Right ventricle myocardium superior (tissue), 1 donor: ENCODE results near the gene TFF1. TPM values are rescaled to one million over a fixed set of nuclear protein-coding genes. Genes with fewer than 3 reads are reported as not detected.
"Not testable (repeated sequence)": the region's sequence is repeated elsewhere in the genome, so short reads cannot be mapped to it uniquely, and the experiment has no call there.

ENCODE experiments used
- ATAC-seq: fragments of 200-7000 bp; cut with Tn5 transposase; one replicate; pipeline ENCODE4 v1.9.1; 2020; ENCODE audit warnings: mild to moderate bottlenecking; ENCODE audit not compliant: poor library complexity
- DNase-seq: peaks from one replicate; pipeline ENCODE4 v3.0.0-alpha.2; 2020
- intact Hi-C: fragments of 100-400 bp; cut with DNase I; formaldehyde crosslinking; loops from one replicate; pipeline ENCODE4 v1.11.2; 2022
- long read RNA-seq: library from polyadenylated mRNA; unstranded; transcript quantifications from one replicate; pipeline ENCODE4 v2.0.0, GENCODE V29; 2021
- total RNA-seq: library from RNA; stranded (reverse); fragmentation: NEBNext Ultra II Directional; extraction: Animal tissue kit (Norgen Biotek cat#: 25700); gene quantifications from one replicate; pipeline ENCODE4 v1.2.1, GENCODE V29; 2021
- donor health status: DM: no; HTN: yes; CAD: no; lungs with severe emphysema.

Gene TFF1
- not detected for total RNA-seq
- long read RNA-seq, result 0 reads

DNA sequence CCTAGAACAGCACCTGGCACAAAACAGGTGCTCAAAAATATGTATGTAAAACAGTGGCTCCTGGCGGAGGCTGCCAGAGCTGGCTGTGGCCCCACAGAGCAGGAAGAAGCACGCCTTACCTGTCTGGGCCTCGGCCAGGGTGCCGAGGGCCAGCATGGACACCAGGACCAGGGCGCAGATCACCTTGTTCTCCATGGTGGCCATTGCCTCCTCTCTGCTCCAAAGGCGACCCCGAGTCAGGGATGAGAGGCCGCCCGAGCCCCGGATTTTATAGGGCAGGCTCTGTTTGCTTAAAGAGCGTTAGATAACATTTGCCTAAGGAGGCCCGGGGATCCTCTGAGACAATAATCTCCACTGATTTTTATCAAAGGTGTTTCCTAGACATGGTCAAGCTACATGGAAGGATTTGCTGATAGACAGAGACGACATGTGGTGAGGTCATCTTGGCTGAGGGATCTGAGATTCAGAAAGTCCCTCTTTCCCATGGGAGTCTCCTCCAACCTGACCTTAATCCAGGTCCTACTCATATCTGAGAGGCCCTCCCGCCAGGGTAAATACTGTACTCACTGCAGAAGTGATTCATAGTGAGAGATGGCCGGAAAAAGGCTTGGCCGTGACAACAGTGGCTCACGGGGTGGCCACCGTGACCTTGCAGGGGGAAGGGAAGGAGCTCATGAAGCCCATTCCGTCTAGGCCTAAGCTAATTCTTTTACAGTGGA, at the start of gene TFF1:
TFF1 (minus strand) TSS at position 244 of the 719 bp plus-strand sequence; CDS start at position 204, 40 bp downstream.
- ATAC-seq (no peak), DNase-seq (no peak)
- intact Hi-C loops, result no loop called here

DNA sequence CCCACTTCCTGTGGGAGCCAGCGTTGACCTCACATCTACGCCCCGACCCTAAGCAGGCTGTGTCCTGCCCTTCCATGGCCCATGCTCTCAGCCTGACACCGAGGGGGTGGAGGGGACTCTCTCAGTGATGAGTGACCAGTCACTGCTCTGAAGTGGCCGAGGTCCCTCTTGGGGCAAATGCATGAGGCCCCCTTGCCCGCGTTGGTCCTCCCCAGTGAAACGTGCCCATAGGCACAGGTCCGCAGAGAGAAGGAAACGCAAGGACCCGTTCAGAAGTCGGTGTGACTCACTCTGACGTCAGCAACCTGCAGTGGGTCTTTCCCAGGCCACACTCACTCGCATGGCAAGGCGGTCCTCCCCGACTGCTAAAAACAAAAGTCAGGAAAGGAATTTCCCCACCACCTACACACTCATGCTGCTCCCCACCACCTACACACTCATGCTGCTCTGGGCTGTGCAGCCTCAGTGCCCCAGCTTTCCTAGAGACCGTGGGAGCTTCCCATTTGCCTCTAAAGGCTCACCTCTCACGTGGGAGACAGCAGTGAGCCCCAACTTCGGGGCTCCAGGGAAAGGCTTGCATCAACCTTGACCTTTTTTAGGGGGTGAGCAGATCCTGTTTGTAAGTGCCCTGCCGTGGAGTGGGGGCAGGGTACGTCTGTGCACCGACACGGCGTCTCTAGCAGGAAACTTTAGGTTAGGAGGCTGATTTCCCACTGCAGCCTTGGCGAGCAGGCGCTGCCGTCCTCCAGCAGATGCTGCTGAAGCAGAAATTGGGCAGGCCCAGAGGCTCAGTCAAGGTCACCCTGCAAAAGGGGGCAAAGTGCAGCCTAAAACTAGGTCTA, 48.8 kb upstream of the TFF1 start:
- ATAC-seq (no peak), DNase-seq (no peak)
- intact Hi-C loops, result no loop called here

DNA sequence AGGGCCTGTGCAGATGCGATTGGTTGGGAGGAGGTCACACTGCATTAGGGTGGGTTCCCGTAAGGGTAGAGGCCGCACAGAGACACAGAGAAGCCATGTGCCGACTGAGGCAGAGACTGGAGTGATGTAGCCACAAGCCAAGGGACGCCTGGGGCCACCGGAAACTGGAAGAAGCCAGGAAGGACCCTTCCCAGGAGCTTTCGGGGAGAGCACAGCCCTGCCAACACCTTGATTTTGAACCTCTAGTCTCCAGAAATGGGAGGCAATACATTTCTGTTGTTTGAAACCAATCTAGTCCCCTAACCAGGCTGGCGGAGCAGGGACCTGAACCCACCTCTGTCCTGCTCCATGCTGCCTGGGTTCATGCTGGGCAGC, 48.2 kb upstream of the TFF1 start:
- ATAC-seq, result no peak

DNA sequence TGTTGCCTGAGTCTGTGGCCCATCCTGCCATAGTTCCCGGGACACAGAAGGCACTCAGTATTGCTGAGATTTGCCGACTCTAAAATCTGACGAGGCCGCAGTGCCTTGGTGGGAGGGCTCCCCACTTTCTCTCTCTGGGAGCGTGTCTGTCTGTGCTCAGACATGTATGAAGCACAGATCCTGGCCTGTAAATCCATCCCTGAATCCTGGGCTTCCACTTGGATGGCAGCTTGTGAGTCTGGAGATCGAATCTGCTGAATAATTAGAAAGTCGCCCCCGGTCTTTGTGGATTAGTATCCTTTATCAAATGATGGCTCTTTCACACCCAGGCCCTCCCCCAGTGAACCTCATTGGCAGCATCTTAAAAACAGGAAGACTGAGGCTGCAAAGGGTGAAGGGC, 47.7 kb upstream of the TFF1 start:
- intact Hi-C loops, result no loop called here
- no peak for DNase-seq
- no peak for ATAC-seq

More for the DNA sequence above, 48.2 kb upstream of the TFF1 start:
- intact Hi-C loops, result no loop called here
- no peak for DNase-seq

DNA sequence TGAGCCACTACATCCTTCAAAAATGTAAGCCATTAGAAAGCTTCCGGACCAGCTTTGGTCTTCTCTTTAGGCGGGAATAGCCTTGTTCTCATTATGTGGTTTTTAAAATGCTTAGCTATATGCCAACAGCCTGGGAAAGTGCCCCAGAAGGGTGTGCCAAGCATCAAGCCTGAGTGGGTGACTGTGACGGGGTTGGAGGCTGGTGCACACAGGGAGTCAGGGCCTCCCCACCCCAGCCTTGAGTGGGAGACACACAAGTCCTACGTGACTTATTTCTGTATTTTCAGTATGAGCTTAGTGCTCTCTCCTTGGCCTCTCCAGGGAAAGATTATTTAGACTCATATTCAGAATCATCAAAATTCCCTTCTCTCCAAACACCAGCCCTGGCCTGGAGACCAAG, 47.2 kb upstream of the TFF1 start:
- intact Hi-C loops, result no loop called here
- no peak for ATAC-seq
- DNase-seq, result no peak

DNA sequence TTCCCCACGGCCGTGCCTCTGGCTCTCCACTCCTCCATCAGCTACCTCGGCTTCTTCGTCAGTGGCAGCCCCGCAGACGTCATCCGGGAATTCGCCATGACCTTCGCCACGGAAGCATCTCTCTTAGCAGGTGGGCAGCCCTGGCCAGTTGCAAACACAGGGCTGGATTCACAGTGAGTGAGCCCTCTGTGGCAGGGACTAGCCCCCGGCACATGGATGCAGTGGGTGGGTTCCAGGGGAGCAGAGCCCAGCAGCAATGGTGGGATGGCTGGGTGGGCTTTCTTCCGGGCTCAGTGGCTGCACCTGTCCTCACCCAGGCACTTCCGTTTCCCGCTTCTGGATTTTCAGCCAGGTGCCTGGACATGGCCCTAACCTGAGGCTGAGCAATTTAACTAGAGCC, 46.8 kb upstream of the TFF1 start:
- ATAC-seq (no peak), DNase-seq (no peak)
- intact Hi-C loops, result no loop called here

DNA sequence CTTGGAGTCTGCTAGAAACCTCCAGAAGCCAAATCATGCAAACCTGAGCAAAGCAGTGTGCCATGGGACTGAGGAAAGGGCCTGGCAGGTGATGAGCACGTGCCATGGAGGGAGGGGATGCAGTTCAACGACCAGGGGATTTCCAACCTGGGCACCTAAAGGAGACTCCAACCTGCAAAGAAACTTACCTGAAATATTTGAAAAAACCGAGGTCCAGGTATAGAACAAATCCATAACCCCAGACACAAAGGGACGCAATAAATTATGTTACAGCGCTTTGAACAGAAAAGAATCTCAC, 46.2 kb upstream of the TFF1 start:
- intact Hi-C loops, result no loop called here
- ATAC-seq (no peak), DNase-seq (no peak)

DNA sequence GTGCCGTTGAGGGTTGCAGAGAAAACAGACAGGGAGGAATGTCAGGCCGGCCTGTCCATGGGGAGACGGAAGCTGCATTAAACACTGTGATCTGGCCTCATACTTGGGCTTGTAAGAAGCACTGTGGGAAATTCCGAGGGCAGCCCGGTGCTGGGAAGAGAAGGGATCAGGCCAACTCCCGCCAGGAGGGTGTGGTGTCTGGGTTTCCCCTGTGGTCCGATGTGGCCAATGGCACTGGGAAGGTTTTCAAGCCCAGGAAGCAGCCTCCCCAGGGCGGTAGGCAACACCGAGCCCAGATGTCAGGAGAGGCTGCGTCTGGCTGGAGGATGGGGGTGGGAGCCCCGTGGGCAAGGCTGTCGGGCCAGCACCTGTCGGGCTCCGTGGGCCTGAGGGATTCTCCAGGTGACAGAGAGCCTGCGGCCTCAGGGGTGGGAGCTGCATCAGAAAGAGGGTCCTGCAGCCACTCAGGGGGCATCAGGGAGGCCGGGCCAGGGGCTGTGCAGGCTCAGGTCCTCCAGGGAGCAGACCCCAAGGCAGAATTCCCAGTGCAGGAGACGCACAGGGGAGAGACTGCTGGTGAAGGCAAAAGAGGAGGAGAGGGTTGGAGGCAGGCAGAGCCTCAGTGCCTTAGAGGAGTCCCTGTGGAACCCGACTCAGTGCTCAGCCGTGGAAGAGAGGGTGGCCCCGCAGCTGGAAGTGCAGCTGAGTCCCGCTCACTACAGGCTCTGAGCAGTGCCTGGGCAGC, 45.7 kb upstream of the TFF1 start:
- DNase-seq (no peak), ATAC-seq (no peak)
- intact Hi-C loops, result no loop called here

DNA sequence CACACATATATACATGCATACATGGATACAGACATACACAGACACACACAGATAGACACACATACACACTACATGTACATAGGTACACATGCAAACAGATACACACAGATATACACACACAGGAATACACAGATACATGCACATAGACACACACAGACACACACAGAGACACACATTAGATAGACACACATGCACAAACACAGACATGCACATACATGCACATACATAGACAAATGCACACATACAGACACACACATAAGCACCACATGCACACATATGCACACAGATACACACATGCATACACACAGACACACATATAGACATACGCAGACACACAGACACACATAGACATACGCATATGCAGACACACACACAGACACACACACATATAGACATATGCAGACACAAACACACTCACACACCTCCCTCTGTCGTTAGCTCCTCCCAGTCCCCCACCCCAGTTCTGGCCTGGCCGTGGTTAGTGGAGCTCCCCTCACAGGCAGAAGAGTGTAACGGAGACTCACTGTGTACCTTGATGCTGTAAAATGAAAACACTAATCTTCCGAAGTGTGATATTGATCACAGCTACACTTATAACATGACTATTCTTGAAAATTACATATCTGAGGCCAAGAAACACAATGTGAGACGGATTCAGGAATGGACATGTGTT, 45.0 kb upstream of the TFF1 start:
- intact Hi-C loops, result no loop called here
- DNase-seq (no peak), ATAC-seq (no peak)

DNA sequence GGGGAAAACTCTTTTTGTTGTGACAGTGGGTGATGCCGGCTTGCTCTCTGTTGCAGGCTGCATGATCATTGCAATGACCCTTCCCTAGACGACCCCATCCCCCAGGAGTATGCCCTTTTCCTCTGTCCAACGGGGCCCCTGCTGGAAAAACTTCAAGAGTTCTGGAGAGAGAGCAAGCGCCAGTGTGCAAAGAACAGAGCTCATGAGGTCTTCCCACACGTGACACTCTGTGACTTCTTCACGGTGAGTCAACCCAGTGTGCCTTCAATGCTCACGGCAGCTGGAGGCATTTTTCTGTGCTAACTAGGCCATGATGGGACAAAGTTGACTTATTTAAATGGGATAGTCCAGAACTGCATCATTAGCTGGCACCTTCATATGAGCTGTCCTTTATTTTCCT, 43.0 kb upstream of the TFF1 start:
- ATAC-seq (no peak), DNase-seq (no peak)
- intact Hi-C loops, result no loop called here

DNA sequence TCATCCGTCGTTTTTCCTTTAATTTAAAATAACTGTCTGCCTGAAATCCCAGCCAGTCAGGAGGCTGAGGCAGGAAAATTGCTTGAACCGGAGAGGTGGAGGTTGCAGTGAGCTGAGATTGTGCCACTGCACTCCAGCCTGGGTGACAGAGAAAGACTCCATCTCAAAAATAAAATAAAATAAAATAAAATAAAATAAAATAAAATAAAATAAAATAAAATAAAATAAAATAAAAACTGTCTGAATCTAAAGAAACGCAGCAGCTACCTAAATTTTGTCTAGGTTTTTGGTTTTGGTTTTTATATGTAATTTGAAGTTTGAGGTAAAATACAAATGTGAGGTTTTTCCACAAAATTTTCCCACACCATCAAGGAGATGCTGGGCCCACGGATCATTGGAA, 42.4 kb upstream of the TFF1 start:
- ATAC-seq, DNase-seq, intact Hi-C loops: not testable (repeated sequence)

DNA sequence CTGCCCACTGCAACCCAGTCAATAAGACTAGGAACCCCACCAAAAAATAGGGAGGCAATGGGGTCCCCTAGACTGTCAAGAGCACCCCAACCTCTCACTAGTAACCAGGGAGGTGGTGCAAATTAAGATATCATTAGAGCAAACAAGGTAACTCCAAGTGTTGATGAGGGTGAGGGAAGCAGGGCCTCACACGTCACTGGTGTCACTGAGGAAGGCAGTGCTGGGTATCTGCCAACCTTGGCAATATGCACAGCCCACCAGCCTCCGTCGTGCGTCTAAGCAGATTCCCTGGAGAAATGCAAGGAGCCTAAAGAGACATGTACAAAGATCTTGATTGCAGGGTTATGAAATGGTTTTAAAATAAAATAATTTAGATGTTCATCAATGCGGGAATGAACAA, 41.1 kb upstream of the TFF1 start:
- no peak for DNase-seq
- ATAC-seq, result no peak
- intact Hi-C loops, result no loop called here

DNA sequence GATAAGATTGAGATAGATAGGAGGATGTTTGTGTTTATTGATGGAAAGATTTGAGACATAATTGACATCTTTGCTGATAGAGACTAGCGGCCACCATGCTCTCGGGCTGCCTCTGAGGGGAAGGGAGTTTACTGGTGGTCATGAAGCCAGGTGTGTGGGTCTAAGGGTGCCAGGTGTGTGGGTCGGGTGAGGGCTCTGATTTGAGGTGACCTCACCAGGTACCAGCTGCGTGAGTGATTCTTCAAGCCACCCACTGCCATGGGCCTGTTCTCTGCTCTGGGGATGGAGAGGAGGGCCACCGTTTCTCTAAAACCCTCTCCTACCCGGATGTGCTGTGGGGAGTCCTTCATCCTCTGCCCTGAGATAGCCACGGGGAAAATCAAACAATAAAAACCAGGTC, 40.5 kb upstream of the TFF1 start:
- intact Hi-C loops, result no loop called here
- no peak for DNase-seq
- ATAC-seq, result no peak

DNA sequence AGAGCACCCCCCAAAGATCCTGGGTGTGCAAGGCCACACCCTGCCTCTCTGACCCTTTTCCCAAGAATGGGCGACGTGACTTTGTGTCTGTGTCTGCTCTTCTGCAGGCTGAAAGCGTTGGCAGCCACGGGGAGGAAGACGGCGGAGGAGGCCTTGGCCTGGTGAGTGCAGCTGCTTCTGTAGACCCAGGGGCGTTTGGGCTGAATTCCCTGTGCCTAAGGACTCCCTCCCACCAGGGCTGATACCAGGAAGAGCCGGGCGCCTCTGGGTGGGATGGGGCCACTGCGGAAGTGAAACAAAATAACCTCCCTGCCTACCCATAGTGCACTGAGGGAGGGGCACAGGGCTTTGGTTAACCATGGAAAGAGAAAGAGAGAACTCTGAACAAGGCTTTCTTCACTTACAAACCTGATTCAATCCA, 39.9 kb upstream of the TFF1 start:
- DNase-seq (no peak), ATAC-seq (no peak)
- intact Hi-C loops, result no loop called here

DNA sequence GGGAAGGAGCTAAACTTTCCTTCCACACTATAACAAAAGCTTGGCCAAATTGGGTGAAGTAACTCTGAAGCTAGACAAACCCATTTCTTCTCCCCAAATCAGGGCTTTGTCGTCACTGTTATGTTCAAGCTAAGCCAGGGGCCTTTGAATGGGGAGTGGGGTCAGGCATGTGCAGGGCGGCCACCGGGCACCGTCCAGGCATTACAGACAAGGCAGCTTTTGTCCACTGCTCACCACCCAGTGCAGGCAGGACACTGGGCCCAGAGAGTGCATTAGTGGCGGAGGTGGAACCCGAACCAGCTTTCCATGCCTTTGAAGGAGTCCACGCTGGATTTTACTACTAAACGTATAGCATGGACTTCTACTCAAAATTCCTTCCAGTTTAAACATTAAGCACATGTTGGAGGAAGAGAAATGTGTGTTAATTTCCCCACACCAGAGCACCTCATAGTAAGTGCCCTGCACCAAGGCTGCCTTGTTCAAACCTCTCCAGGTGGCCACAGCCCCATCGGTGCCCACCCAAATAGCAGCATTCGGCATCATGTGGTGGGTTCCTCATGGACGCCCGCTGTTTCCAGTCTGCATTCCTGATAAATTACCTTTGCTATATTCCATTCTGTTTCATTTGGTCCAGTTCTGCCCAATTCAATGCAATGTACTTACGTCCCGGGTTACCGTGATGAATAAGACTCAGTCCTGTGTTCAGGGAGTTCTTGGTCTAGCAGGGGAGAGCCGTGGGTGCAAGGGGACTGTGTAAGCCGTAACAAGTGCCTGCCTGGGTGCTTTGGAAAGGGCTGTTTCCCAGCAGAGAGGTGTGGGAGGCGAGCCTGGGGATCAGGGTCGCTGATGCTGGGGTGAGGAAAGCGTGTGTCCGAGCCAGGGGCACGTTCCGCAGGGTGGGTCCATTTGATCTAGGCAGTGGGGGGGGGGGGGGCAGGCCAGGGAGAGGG, 39.0 kb upstream of the TFF1 start:
- no peak for ATAC-seq
- intact Hi-C loops, result no loop called here
- no peak for DNase-seq

DNA sequence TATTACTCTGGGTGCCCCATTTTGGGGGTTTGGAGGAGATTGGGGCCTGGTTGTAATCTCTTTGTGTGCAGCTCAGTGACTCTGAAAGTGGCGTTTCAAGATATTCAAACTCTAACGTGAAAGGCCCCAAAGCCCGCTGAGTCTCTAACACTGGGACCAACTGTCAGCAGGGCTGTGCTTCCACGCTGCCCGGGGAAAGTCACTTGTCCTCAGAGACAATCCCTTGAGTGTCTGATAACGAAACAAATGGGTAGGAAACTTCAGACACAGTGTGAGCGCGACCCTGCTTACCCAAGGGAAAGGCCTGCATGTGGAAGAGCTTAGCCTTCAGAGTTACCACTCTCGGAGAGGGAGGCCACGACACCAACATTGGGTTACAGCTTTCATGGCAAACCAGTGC, 38.2 kb upstream of the TFF1 start:
- intact Hi-C loops, result no loop called here
- DNase-seq, result no peak
- ATAC-seq, result no peak

DNA sequence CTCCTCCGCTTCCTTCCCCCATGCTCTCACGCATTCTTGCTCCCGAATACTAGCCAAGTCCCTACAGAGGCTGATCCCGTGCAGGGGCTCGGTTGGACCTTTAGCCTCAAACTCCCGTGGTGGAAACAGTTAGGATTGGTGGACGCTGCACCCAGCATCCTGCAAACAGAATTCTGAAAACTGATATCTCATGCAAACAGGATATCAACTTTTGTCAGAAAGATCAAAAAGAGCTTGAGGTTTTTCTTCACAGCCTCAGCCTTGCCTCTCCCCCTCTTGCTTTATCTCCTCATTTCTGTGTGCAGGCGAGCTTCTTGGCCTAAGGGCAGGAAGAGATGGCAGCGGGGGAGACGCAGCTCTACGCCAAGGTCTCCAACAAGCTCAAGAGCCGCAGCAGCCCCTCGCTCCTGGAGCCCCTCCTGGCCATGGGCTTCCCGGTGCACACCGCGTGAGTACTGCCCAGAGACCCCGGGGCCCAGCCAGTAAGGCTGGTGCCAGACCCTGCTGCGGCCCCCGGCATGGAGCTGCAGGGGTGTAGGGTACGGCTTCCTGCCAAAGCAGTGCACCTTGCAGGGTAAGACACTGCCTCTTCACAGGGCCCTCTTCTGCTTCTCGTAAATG, 37.4 kb upstream of the TFF1 start, which contains the start of gene UBASH3A:
UBASH3A (plus strand) TSS at position 292 of the 621 bp plus-strand sequence; CDS start at position 336, 44 bp downstream.
- ATAC-seq, result no peak
- no peak for DNase-seq
- intact Hi-C loops, result no loop called here

DNA sequence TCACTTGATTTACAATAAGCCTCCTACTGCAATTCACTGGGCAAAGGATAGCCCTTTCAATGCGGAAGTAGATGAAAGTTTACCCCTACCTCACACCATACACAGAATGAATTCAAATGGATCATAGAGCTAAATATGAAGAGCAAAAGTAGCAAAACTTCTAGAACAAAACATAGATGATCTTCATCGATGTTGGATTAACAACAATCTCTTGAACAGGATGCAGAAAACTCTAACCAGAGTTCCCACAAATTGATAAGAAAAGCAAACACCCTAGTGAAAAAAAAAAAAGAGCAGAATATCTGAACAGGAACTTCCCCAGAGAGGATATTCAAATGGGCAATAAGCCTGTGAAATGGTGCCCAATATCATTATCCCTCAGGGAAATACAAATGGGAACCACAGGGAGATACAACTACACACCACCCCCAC, 35.5 kb upstream of the TFF1 start:
- DNase-seq (no peak), ATAC-seq (no peak)
- intact Hi-C loops, result no loop called here
